MM.1S (cell line): ENCODE data around the gene HJV.

Source experiments
- DNase-seq: peaks from one replicate; pipeline ENCODE4 v3.0.0-alpha.2; 2015
- H2AFZ ChIP-seq: fragments of 300-600 bp; sonication (generic); 2 replicates; pipeline ENCODE4 v1.6.0; 2016; ENCODE audit warnings: antibody characterized with exemption, low read length
- H3F3A ChIP-seq: fragments of 300-600 bp; sonication (generic); 2 replicates; pipeline ENCODE4 v1.6.1; 2016; ENCODE audit warnings: mild to moderate bottlenecking, antibody characterized with exemption, low read length, moderate library complexity, mixed read lengths; ENCODE audit not compliant: insufficient read depth
- H3K27ac ChIP-seq: fragments of 300-600 bp; sonication (generic); 2 replicates; pipeline ENCODE4 v1.5.1; 2016; ENCODE audit warnings: mild to moderate bottlenecking, low read length
- H3K27me3 ChIP-seq: fragments of 300-600 bp; sonication (generic); replicated peaks from 2 replicates; pipeline ENCODE4 v1.6.0; 2016; ENCODE audit warnings: low read length; ENCODE audit not compliant: insufficient read depth
- H3K36me3 ChIP-seq: fragments of 300-600 bp; sonication (generic); replicated peaks from 2 replicates; pipeline ENCODE4 v1.6.1; 2016; ENCODE audit warnings: mild to moderate bottlenecking, low read length, mixed read lengths; ENCODE audit not compliant: insufficient read depth
- H3K4me1 ChIP-seq: fragments of 300-600 bp; sonication (generic); 2 replicates; pipeline ENCODE4 v1.6.1; 2016; ENCODE audit warnings: low read length, mixed read lengths
- H3K4me2 ChIP-seq: fragments of 300-600 bp; sonication (generic); 2 replicates; pipeline ENCODE4 v1.6.0; 2016; ENCODE audit warnings: low read depth, low read length
- H3K4me3 ChIP-seq: fragments of 300-600 bp; sonication (generic); 2 replicates; pipeline ENCODE4 v1.5.1; 2016; ENCODE audit warnings: low read length, mixed read lengths
- H3K79me2 ChIP-seq: fragments of 300-600 bp; sonication (generic); 2 replicates; pipeline ENCODE4 v1.6.1; 2016; ENCODE audit warnings: mixed run types, low read length, mixed read lengths
- H3K9ac ChIP-seq: fragments of 300-600 bp; sonication (generic); 2 replicates; pipeline ENCODE4 v1.6.1; 2016; ENCODE audit warnings: low read length, mixed read lengths
- H3K9me2 ChIP-seq: fragments of 300-600 bp; sonication (generic); replicated peaks from 2 replicates; pipeline ENCODE4 v1.6.1; 2016; ENCODE audit warnings: mild to moderate bottlenecking, low read length, mixed read lengths; ENCODE audit not compliant: insufficient read depth
- H3K9me3 ChIP-seq: fragments of 300-600 bp; sonication (generic); replicated peaks from 2 replicates; pipeline ENCODE4 v1.6.1; 2016; ENCODE audit warnings: mild to moderate bottlenecking, low read length, mixed read lengths; ENCODE audit not compliant: insufficient read depth
- H4K20me1 ChIP-seq: fragments of 300-600 bp; sonication (generic); 2 replicates; pipeline ENCODE4 v1.6.1; 2016; ENCODE audit warnings: mild to moderate bottlenecking, low read length, moderate library complexity, mixed read lengths; ENCODE audit not compliant: insufficient read depth
- CTCF ChIP-seq: fragments of 300-600 bp; sonication (generic); IDR thresholded peaks from 2 replicates; pipeline ENCODE4 v1.5.1; 2016; ENCODE audit warnings: antibody characterized with exemption, low read length, mixed read lengths
- EZH2 ChIP-seq: fragments of 300-600 bp; sonication (generic); optimal IDR thresholded peaks from 2 replicates; pipeline ENCODE3; 2017; ENCODE audit warnings: low read depth, mild to moderate bottlenecking, antibody characterized with exemption, low read length, mixed read lengths
- EZH2phosphoT487 ChIP-seq: fragments of 300-600 bp; sonication (generic); IDR thresholded peaks from 2 replicates; pipeline ENCODE4 v1.6.1; 2018; ENCODE audit warnings: antibody characterized with exemption, low read length

HJV gene

DNA sequence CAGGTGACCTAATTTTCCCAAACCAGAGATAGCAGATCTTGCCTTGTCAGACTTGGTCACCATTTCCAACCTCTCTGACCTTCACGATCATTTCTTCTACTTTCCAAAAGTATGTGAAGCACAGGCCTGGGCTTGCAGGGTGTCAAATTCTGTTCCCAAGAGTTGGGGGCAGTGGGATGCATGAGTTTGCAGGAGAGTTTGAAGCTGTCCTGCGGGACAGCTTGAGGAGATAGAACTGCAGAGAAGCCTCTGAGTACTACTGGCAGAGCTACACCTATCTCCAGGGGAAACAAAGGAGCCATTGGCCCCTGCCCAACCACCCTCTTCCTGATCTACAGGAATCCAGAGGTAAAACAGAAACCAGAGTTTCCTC lies 36.4 kb downstream of the HJV start:
- Histone ChIP-seq H3K9ac (peak overlapping the region; percentile 29; the same call in 1 of the 2 replicates), H2AFZ (peak overlapping the region; percentile 33), H4K20me1 (no peaks in the 10 kb centered on the region), H3K27me3 (no peaks in the 10 kb centered on the region), H3K4me3 (peak overlapping the region; percentile 3; the same call in 1 of the 2 replicates), H3K4me1 (peaks cover 60% of the 10 kb centered on the region), H3K27ac (peak overlapping the region; percentile 95), H3K9me3 (no peaks in the 10 kb centered on the region), H3K79me2 (0 out of 2 replicates have a peak, but pooled peaks cover 7% of the 10 kb centered on the region), H3K36me3 (no peaks in the 10 kb centered on the region), H3K4me2 (peak overlapping the region; percentile 64), H3F3A (peaks cover 57% of the 10 kb centered on the region), H3K9me2 (no peaks in the 10 kb centered on the region)
- TF ChIP-seq EZH2 (no peak), EZH2phosphoT487 (no peak), CTCF (no peak)
- DNase-seq: no peak

DNA sequence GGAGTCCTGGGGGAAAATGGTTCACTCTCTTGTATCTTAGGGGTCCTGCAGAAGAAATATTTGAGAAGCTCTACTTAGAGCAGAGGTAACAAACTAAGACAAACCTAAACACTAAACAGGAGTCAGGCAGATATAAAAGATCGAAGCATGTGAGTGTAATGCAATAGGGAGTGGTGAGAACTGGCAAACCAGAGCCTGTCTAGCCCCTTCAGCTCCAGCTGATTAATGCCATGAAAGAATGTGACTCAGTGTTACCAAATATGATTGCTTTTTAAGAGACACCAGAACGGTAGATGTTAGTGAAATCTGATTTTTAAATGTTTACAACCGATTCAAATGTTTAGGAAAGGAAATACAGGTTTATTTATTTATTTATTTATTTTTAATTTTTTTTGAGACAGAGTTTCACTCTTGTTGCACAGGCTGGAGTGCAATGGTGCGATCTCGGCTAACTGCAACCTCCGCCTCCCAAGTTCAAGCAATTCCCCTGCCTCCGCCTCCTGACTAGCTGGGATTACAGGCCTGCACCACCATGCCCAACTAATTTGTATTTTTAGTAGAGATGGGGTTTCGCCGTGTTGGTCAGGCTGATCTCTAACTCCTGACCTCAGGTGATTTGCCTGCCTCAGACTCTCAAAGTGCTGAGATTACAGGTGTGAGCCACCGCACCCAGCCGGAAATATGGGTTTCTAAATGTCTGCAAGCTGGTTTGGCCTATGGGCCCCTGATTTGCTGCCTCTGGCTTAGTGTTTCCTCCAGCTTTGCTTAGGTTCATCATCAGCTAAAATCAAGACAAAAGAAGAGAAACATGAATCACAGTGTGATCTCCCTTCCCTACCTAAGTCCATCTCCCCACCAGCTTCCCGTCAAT lies 37.3 kb downstream of the HJV start:
- H3F3A ChIP-seq: peaks cover 64% of the 10 kb centered on the region
- H3K79me2 ChIP-seq: 0 out of 2 replicates have a peak, but pooled peaks cover 7% of the 10 kb centered on the region
- peaks cover 66% of the 10 kb centered on the region for H3K4me1 ChIP-seq
- DNase-seq: peak; percentile 96
- peak overlapping the region; percentile 95 for H3K27ac ChIP-seq
- no peaks in the 10 kb centered on the region for H3K9me3 ChIP-seq
- TF ChIP-seq EZH2phosphoT487 (no peak), CTCF (no peak), EZH2 (no peak)
- peak overlapping the region; percentile 64 for H3K4me2 ChIP-seq
- peak overlapping the region; percentile 3; the same call in 1 of the 2 replicates for H3K4me3 ChIP-seq
- peak overlapping the region; percentile 33; the same call in 1 of the 2 replicates for H2AFZ ChIP-seq
- H4K20me1 ChIP-seq: no peaks in the 10 kb centered on the region
- no peaks in the 10 kb centered on the region for H3K27me3 ChIP-seq
- H3K9ac ChIP-seq: peak overlapping the region; percentile 29
- H3K36me3 ChIP-seq: no peaks in the 10 kb centered on the region
- H3K9me2 ChIP-seq: no peaks in the 10 kb centered on the region

DNA sequence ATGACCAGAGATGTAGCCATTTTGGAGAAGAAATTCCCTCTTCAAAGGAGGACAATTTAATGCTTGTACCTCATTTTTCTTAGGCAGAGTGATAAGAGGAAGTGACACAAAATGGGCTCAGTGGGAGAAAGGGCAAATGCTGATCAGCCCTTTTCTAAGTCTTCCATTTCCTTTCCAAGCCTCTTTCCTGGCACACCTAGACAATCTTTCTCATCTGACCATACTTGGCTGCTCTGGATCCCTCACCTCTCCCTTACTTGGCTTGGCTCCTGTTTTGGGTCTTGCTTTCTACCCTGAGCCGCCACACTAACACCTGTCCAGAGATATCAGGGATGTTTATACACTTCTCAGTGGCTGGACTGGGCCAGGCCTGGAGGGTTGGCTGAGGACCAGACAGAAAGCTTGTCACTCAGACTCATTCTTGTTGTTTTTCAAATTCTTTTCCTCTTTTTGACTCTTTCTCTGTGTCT lies 38.3 kb downstream of the HJV start:
- Histone ChIP-seq H3K9ac (no peak overlapping the region), H3K27ac (peak overlapping the region; percentile 95; the same call in 1 of the 2 replicates), H3F3A (peaks cover 73% of the 10 kb centered on the region), H3K9me3 (no peaks in the 10 kb centered on the region), H4K20me1 (no peaks in the 10 kb centered on the region), H3K4me1 (peaks cover 75% of the 10 kb centered on the region), H2AFZ (no peak overlapping the region), H3K9me2 (no peaks in the 10 kb centered on the region), H3K4me3 (no peak overlapping the region), H3K36me3 (no peaks in the 10 kb centered on the region), H3K27me3 (no peaks in the 10 kb centered on the region), H3K79me2 (0 out of 2 replicates have a peak, but pooled peaks cover 7% of the 10 kb centered on the region), H3K4me2 (peak overlapping the region; percentile 37; the same call in 1 of the 2 replicates)
- DNase-seq: no peak
- TF ChIP-seq EZH2phosphoT487 (no peak), CTCF (no peak), EZH2 (no peak)
